IMR-90 (cell line): ENCODE data around the gene MAFG. TPM values are rescaled to one million over a fixed set of nuclear protein-coding genes. Genes with fewer than 3 reads are reported as not detected.

Source experiments
- ATAC-seq: fragments of 200-7000 bp; cut with Tn5 transposase; 2 replicates; pipeline ENCODE4 v1.9.1; 2020; ENCODE audit warnings: low read depth, mild to moderate bottlenecking, moderate library complexity
- BruUV-seq: library from RNA; stranded (reverse); fragments of 400-500 nt; replicated peaks from 2 replicates; lab custom pipeline; 2021; lab: Mats Ljungman, UMichigan
- CTCF ChIA-PET: fragments of 300-600 bp; formaldehyde crosslinking; extraction: SDS; loops from one replicate; lab custom pipeline; 2021; ENCODE audit warnings: antibody characterized with exemption; lab: Yijun Ruan, JAX
- POLR2A ChIA-PET: fragments of 300-600 bp; sonication (Branson Sonifier 250); formaldehyde crosslinking; loops from one replicate; lab custom pipeline; 2022; ENCODE audit warnings: antibody characterized with exemption; ENCODE audit not compliant: unreplicated experiment; lab: Charles Lee
- DNase-seq: peaks from one replicate; pipeline ENCODE4 v3.0.0; 2013
- H2AFZ ChIP-seq: replicated peaks from 2 replicates; pipeline ENCODE3; 2013; ENCODE audit warnings: low read length, mild to moderate bottlenecking; ENCODE audit not compliant: poor library complexity
- H2AK5ac ChIP-seq: 2 replicates; pipeline ENCODE4 v1.6.1; 2013; ENCODE audit warnings: low read depth, low read length, inconsistent platforms
- H2AK9ac ChIP-seq: replicated peaks from 2 replicates; pipeline ENCODE3; 2013; ENCODE audit warnings: mild to moderate bottlenecking, low read depth, low read length, moderate library complexity; ENCODE audit not compliant: poor library complexity
- H2BK120ac ChIP-seq: 2 replicates; pipeline ENCODE4 v1.6.1; 2013; ENCODE audit warnings: low read depth, low read length, inconsistent platforms
- H2BK15ac ChIP-seq: 3 replicates; pipeline ENCODE4 v1.6.1; 2013; ENCODE audit warnings: low read depth, low read length, inconsistent platforms
- H2BK20ac ChIP-seq: 2 replicates; pipeline ENCODE4 v1.6.1; 2013; ENCODE audit warnings: low read depth, mild to moderate bottlenecking, inconsistent platforms, low read length, moderate library complexity
- H2BK5ac ChIP-seq: 2 replicates; pipeline ENCODE4 v1.6.1; 2013; ENCODE audit warnings: mild to moderate bottlenecking, low read depth, low read length, inconsistent platforms; ENCODE audit not compliant: poor library complexity, severe bottlenecking
- H3K14ac ChIP-seq: replicated peaks from 2 replicates; pipeline ENCODE4 v1.6.1; 2013; ENCODE audit warnings: low read depth, low read length, inconsistent platforms
- H3K18ac ChIP-seq: 2 replicates; pipeline ENCODE4 v1.6.1; 2013; ENCODE audit warnings: low read depth, low read length, control low read depth
- H3K23ac ChIP-seq: 2 replicates; pipeline ENCODE4 v1.6.1; 2013; ENCODE audit warnings: low read depth, low read length, inconsistent platforms
- H3K27ac ChIP-seq: 2 replicates; pipeline ENCODE4 v1.5.1; 2013; ENCODE audit warnings: mild to moderate bottlenecking, control low read depth, low read length; ENCODE audit not compliant: insufficient read depth
- H3K27me3 ChIP-seq: 2 replicates; pipeline ENCODE4 v1.6.1; 2013; ENCODE audit warnings: low read length; ENCODE audit not compliant: control insufficient read depth, insufficient read depth
- H3K36me3 ChIP-seq: 2 replicates; pipeline ENCODE4 v1.6.1; 2013; ENCODE audit warnings: low read length, mixed read lengths; ENCODE audit not compliant: control insufficient read depth, insufficient read depth
- H3K4ac ChIP-seq: 2 replicates; pipeline ENCODE4 v1.6.1; 2013; ENCODE audit warnings: low read depth, low read length, inconsistent platforms
- H3K4me1 ChIP-seq: 2 replicates; pipeline ENCODE4 v1.6.1; 2013; ENCODE audit warnings: low read length, mixed read lengths; ENCODE audit not compliant: control insufficient read depth, insufficient read depth
- H3K4me2 ChIP-seq: 2 replicates; pipeline ENCODE4 v1.6.1; 2013; ENCODE audit warnings: low read depth, mild to moderate bottlenecking, control low read depth, low read length, moderate library complexity
- H3K4me3 ChIP-seq: 2 replicates; pipeline ENCODE4 v1.5.1; 2013; ENCODE audit warnings: low read depth, mild to moderate bottlenecking, control low read depth, low read length, moderate library complexity; ENCODE audit not compliant: insufficient read depth
- H3K56ac ChIP-seq: 2 replicates; pipeline ENCODE4 v1.6.1; 2013; ENCODE audit warnings: low read length, inconsistent platforms; ENCODE audit not compliant: insufficient read depth; ENCODE audit errors: extremely low read depth
- H3K79me1 ChIP-seq, 2 experiments: 2 replicates each; pipeline ENCODE4 v1.6.1; 2013; ENCODE audit warnings: low read length in 2 of 2, inconsistent platforms in 1 of 2, low read depth in 1 of 2
- H3K9ac ChIP-seq: 2 replicates; pipeline ENCODE4 v1.6.1; 2013; ENCODE audit warnings: low read depth, low read length, control low read depth
- H3K9me1 ChIP-seq: 2 replicates; pipeline ENCODE4 v1.6.1; 2013; ENCODE audit warnings: low read length, inconsistent platforms; ENCODE audit not compliant: insufficient read depth
- H3K9me3 ChIP-seq: 2 replicates; pipeline ENCODE4 v1.6.1; 2013; ENCODE audit warnings: low read length; ENCODE audit not compliant: control insufficient read depth, insufficient read depth
- H4K20me1 ChIP-seq: 2 replicates; pipeline ENCODE4 v1.6.1; 2013; ENCODE audit warnings: low read length, inconsistent platforms; ENCODE audit not compliant: insufficient read depth
- H4K5ac ChIP-seq: 2 replicates; pipeline ENCODE4 v1.6.1; 2013; ENCODE audit warnings: mild to moderate bottlenecking, low read depth, low read length, control low read depth
- H4K8ac ChIP-seq, 2 experiments: 2 replicates each; pipeline ENCODE4 v1.6.1; 2013; ENCODE audit warnings: low read depth in 2 of 2, low read length in 2 of 2, control low read depth in 1 of 2, inconsistent platforms in 1 of 2
- H4K91ac ChIP-seq: 2 replicates; pipeline ENCODE4 v1.6.1; 2013; ENCODE audit warnings: low read depth, low read length, inconsistent platforms; ENCODE audit not compliant: insufficient read depth
- BHLHE40 ChIP-seq: fragments of 150-350 bp; IDR thresholded peaks from 2 replicates; pipeline ENCODE4 v1.6.1; 2016; ENCODE audit warnings: mild to moderate bottlenecking, low read depth, low read length
- CEBPB ChIP-seq: IDR thresholded peaks from 2 replicates; pipeline ENCODE4 v1.6.1; 2012; ENCODE audit warnings: low read depth, low read length, improper control_type of control experiment
- CHD1 ChIP-seq: IDR thresholded peaks from 2 replicates; pipeline ENCODE4 v1.6.1; 2012; ENCODE audit warnings: low read depth, low read length, improper control_type of control experiment
- CTCF ChIP-seq: conservative IDR thresholded peaks from 2 replicates; pipeline ENCODE4 v1.5.1; 2012; ENCODE audit warnings: mild to moderate bottlenecking, low read depth, low read length, improper control_type of control experiment
- ELK1 ChIP-seq: fragments of 150-350 bp; IDR thresholded peaks from 2 replicates; pipeline ENCODE4 v1.6.1; 2016; ENCODE audit warnings: low read depth, mild to moderate bottlenecking, low read length, moderate library complexity, borderline replicate concordance
- FOS ChIP-seq: fragments of 150-350 bp; IDR thresholded peaks from 2 replicates; pipeline ENCODE4 v1.6.1; 2016; ENCODE audit warnings: low read depth, low read length
- MAZ ChIP-seq: IDR thresholded peaks from 2 replicates; pipeline ENCODE4 v1.6.1; 2012; ENCODE audit warnings: low read depth, mild to moderate bottlenecking, low read length, improper control_type of control experiment, moderate library complexity, borderline replicate concordance
- MXI1 ChIP-seq: IDR thresholded peaks from 2 replicates; pipeline ENCODE4 v1.6.1; 2012; ENCODE audit warnings: low read depth, mild to moderate bottlenecking, low read length, moderate library complexity, borderline replicate concordance
- NFE2L2 ChIP-seq: fragments of 150-350 bp; IDR thresholded peaks from 2 replicates; pipeline ENCODE4 v1.6.1; 2016; ENCODE audit warnings: low read depth, mild to moderate bottlenecking, low read length
- POLR2A ChIP-seq: IDR thresholded peaks from 2 replicates; pipeline ENCODE4 v1.6.1; 2012; ENCODE audit warnings: mild to moderate bottlenecking, low read depth, low read length
- RAD21 ChIP-seq: IDR thresholded peaks from 2 replicates; pipeline ENCODE4 v1.6.1; 2012; ENCODE audit warnings: low read length, improper control_type of control experiment
- RFX5 ChIP-seq: IDR thresholded peaks from 2 replicates; pipeline ENCODE4 v1.8.0; 2012; ENCODE audit warnings: low read depth, mild to moderate bottlenecking, low read length, moderate library complexity
- SMC3 ChIP-seq: fragments of 150-350 bp; IDR thresholded peaks from 2 replicates; pipeline ENCODE4 v1.6.1; 2016; ENCODE audit warnings: low read depth, mild to moderate bottlenecking, antibody characterized with exemption, low read length, moderate library complexity
- USF2 ChIP-seq: fragments of 150-350 bp; IDR thresholded peaks from 2 replicates; pipeline ENCODE4 v1.6.1; 2017; ENCODE audit warnings: mild to moderate bottlenecking, antibody characterized with exemption, low read length, low read depth
- WGBS, 2 experiments: methylation state at CpG; one replicate each; pipeline versions ENCODE4 v1.1.5 to v1.1.7; 2013; ENCODE audit warnings: missing lambda C conversion rate in 2 of 2; ENCODE audit not compliant: insufficient read length in 1 of 2; ENCODE audit errors: extremely low coverage in 2 of 2; 5-methylcytosine and 5-hydroxymethylcytosine counted together
- dilution Hi-C: fragments of 300-500 bp; cut with HindIII; formaldehyde crosslinking; loops from one replicate; pipeline ENCODE4 v1.14.3; 2018; ENCODE audit warnings: low sequenced_read_pairs; ENCODE audit not compliant: unreplicated experiment
- in situ Hi-C: fragments of 300-500 bp; cut with MboI; formaldehyde crosslinking; loops from 3 replicates; pipeline ENCODE4 v1.14.3; 2019; ENCODE audit warnings: low sequenced_read_pairs, inconsistent platforms, mixed read lengths
- intact Hi-C: fragments of 100-400 bp; cut with micrococcal nuclease; formaldehyde crosslinking; loops from 2 replicates; pipeline ENCODE4 v1.10.0; 2022
- polyA plus RNA-seq, 3 experiments: library from polyadenylated mRNA; depleted of rRNA; stranded (reverse); fragments of >200 nt; gene quantifications; 2 replicates each; pipeline ENCODE4 v1.2.3, GENCODE V29; 2012; ENCODE audit warnings: low replicate concordance in 1 of 3
- total RNA-seq: library from RNA; depleted of rRNA; stranded (reverse); fragments of >200 nt; gene quantifications from 2 replicates; pipeline ENCODE4 v1.2.3, GENCODE V29; 2012

The MAFG gene
- total and polyA plus RNA-seq, 2 of the 4 experiments (the other 2 are of a cell fraction) = 6.1 to 15.4 TPM

GRCh38 chr17:81940538-81941483, 13.3 kb upstream of the MAFG start:
- intact Hi-C loops = no loop called here
- WGBS, 2 experiments = 89% methylated on average over 46 of the region's 56 CpGs; no CpG with 5 or more reads in 1 of the 2 experiments
- no peaks in the 10 kb centered on the region; the same call in 1 of the 2 replicates for H4K20me1 ChIP-seq
- no peak overlapping the region for H4K5ac ChIP-seq
- ChIA-PET POLR2A (no interaction called here), CTCF (no interaction called here)
- peaks cover 4% of the 10 kb centered on the region for H3K4me1 ChIP-seq
- H3K18ac ChIP-seq = no peak overlapping the region
- H4K91ac ChIP-seq = no peak overlapping the region
- ATAC-seq (no peak), DNase-seq (no peak)
- H3K36me3 ChIP-seq = no peaks in the 10 kb centered on the region
- no peaks in the 10 kb centered on the region; the same call in 1 of the 2 replicates for H3K9me1 ChIP-seq
- dilution Hi-C loops = no loop called here
- H3K27me3 ChIP-seq = peaks cover 25% of the 10 kb centered on the region
- H2AFZ ChIP-seq = no peak overlapping the region
- peaks cover 7 to 12% of the 10 kb centered on the region in 2 experiments for H3K79me1 ChIP-seq
- H2AK5ac ChIP-seq = no peak overlapping the region
- no TSS peak for BruUV-seq
- no peak overlapping the region for H3K4me3 ChIP-seq
- H2BK5ac ChIP-seq = no peak overlapping the region
- no peak overlapping the region for H2AK9ac ChIP-seq
- H3K27ac ChIP-seq = no peak overlapping the region
- no peak overlapping the region for H2BK15ac ChIP-seq
- H3K56ac ChIP-seq = no peak overlapping the region
- H3K14ac ChIP-seq = no peak overlapping the region
- H3K23ac ChIP-seq = no peak overlapping the region
- no peak overlapping the region for H3K9ac ChIP-seq
- H2BK20ac ChIP-seq = no peak overlapping the region
- H2BK120ac ChIP-seq = no peak overlapping the region
- H4K8ac ChIP-seq = no peak overlapping the region
- in situ Hi-C loops = no loop called here
- H3K4me2 ChIP-seq = no peak overlapping the region
- H3K9me3 ChIP-seq = no peaks in the 10 kb centered on the region
- no peak overlapping the region for H3K4ac ChIP-seq
- TF ChIP-seq SMC3 (no peak), CHD1 (no peak), USF2 (no peak), NFE2L2 (no peak), MXI1 (no peak), CTCF (no peak), RFX5 (no peak), RAD21 (no peak), POLR2A (no peak), CEBPB (no peak), MAZ (no peak), ELK1 (no peak), BHLHE40 (no peak), FOS (no peak)
